HG03565 (cell line): ENCODE results near the gene UMAD1.

Experiments
- ATAC-seq: cut with Tn5 transposase; IDR thresholded peaks from one replicate; pipeline ENCODE4 v1.9.1; 2021; ENCODE audit warnings: mild to moderate bottlenecking, moderate library complexity; ENCODE audit not compliant: unreplicated experiment

UMAD1 gene

GRCh38 chr7:7761340-7761973, 120.9 kb downstream of the UMAD1 start:
- no peak for ATAC-seq

GRCh38 chr7:7761974-7762779, 121.6 kb downstream of the UMAD1 start:
- ATAC-seq, result peak; percentile 37

GRCh38 chr7:7764520-7765396, 124.2 kb downstream of the UMAD1 start:
- ATAC-seq, result no peak

GRCh38 chr7:7765422-7765821, 124.9 kb downstream of the UMAD1 start:
- ATAC-seq, result peak; percentile 78

- ATAC-seq, result no peak
Measured at GRCh38 chr7:7766671-7767070, 126.1 kb downstream of the UMAD1 start.

GRCh38 chr7:7768977-7769709, 128.6 kb downstream of the UMAD1 start:
- no peak for ATAC-seq

GRCh38 chr7:7769710-7770627, 129.4 kb downstream of the UMAD1 start:
- no peak for ATAC-seq

- no peak for ATAC-seq
Measured at GRCh38 chr7:7771452-7771851, 130.9 kb downstream of the UMAD1 start.

GRCh38 chr7:7772397-7772821, 131.9 kb downstream of the UMAD1 start:
- ATAC-seq, result peak; percentile 35

- ATAC-seq, result peak; percentile 63
Measured at GRCh38 chr7:7773334-7774309, 133.1 kb downstream of the UMAD1 start.

GRCh38 chr7:7779888-7780287, 139.3 kb downstream of the UMAD1 start:
- ATAC-seq, result no peak

GRCh38 chr7:7783001-7783400, 142.4 kb downstream of the UMAD1 start:
- ATAC-seq, result no peak

GRCh38 chr7:7785344-7785973, 144.9 kb downstream of the UMAD1 start:
- no peak for ATAC-seq

GRCh38 chr7:7786595-7786994, 146.0 kb downstream of the UMAD1 start:
- no peak for ATAC-seq

- ATAC-seq, result peak; percentile 93
Measured at GRCh38 chr7:7789551-7789988, 149.0 kb downstream of the UMAD1 start.

GRCh38 chr7:7790041-7790741, 149.6 kb downstream of the UMAD1 start:
- ATAC-seq, result no peak

- ATAC-seq, result no peak
Measured at GRCh38 chr7:7791523-7791922, 151.0 kb downstream of the UMAD1 start.
